IMR-90 (cell line): ENCODE data around the gene HOXC13. TPM values are rescaled to one million over a fixed set of nuclear protein-coding genes. Genes with fewer than 3 reads are reported as not detected.

Source experiments
- ATAC-seq: fragments of 200-7000 bp; cut with Tn5 transposase; 2 replicates; pipeline ENCODE4 v1.9.1; 2020; ENCODE audit warnings: low read depth, mild to moderate bottlenecking, moderate library complexity
- BruUV-seq: library from RNA; stranded (reverse); fragments of 400-500 nt; replicated peaks from 2 replicates; lab custom pipeline; 2021; lab: Mats Ljungman, UMichigan
- CTCF ChIA-PET: fragments of 300-600 bp; formaldehyde crosslinking; extraction: SDS; loops from one replicate; lab custom pipeline; 2021; ENCODE audit warnings: antibody characterized with exemption; lab: Yijun Ruan, JAX
- POLR2A ChIA-PET: fragments of 300-600 bp; sonication (Branson Sonifier 250); formaldehyde crosslinking; loops from one replicate; lab custom pipeline; 2022; ENCODE audit warnings: antibody characterized with exemption; ENCODE audit not compliant: unreplicated experiment; lab: Charles Lee
- DNase-seq: peaks from one replicate; pipeline ENCODE4 v3.0.0; 2013
- H2AFZ ChIP-seq: replicated peaks from 2 replicates; pipeline ENCODE3; 2013; ENCODE audit warnings: low read length, mild to moderate bottlenecking; ENCODE audit not compliant: poor library complexity
- H2AK5ac ChIP-seq: 2 replicates; pipeline ENCODE4 v1.6.1; 2013; ENCODE audit warnings: low read depth, low read length, inconsistent platforms
- H2AK9ac ChIP-seq: replicated peaks from 2 replicates; pipeline ENCODE3; 2013; ENCODE audit warnings: mild to moderate bottlenecking, low read depth, low read length, moderate library complexity; ENCODE audit not compliant: poor library complexity
- H2BK120ac ChIP-seq: 2 replicates; pipeline ENCODE4 v1.6.1; 2013; ENCODE audit warnings: low read depth, low read length, inconsistent platforms
- H2BK15ac ChIP-seq: 3 replicates; pipeline ENCODE4 v1.6.1; 2013; ENCODE audit warnings: low read depth, low read length, inconsistent platforms
- H2BK20ac ChIP-seq: 2 replicates; pipeline ENCODE4 v1.6.1; 2013; ENCODE audit warnings: low read depth, mild to moderate bottlenecking, inconsistent platforms, low read length, moderate library complexity
- H2BK5ac ChIP-seq: 2 replicates; pipeline ENCODE4 v1.6.1; 2013; ENCODE audit warnings: mild to moderate bottlenecking, low read depth, low read length, inconsistent platforms; ENCODE audit not compliant: poor library complexity, severe bottlenecking
- H3K14ac ChIP-seq: replicated peaks from 2 replicates; pipeline ENCODE4 v1.6.1; 2013; ENCODE audit warnings: low read depth, low read length, inconsistent platforms
- H3K18ac ChIP-seq: 2 replicates; pipeline ENCODE4 v1.6.1; 2013; ENCODE audit warnings: low read depth, low read length, control low read depth
- H3K23ac ChIP-seq: 2 replicates; pipeline ENCODE4 v1.6.1; 2013; ENCODE audit warnings: low read depth, low read length, inconsistent platforms
- H3K27ac ChIP-seq: 2 replicates; pipeline ENCODE4 v1.5.1; 2013; ENCODE audit warnings: mild to moderate bottlenecking, control low read depth, low read length; ENCODE audit not compliant: insufficient read depth
- H3K27me3 ChIP-seq: 2 replicates; pipeline ENCODE4 v1.6.1; 2013; ENCODE audit warnings: low read length; ENCODE audit not compliant: control insufficient read depth, insufficient read depth
- H3K36me3 ChIP-seq: 2 replicates; pipeline ENCODE4 v1.6.1; 2013; ENCODE audit warnings: low read length, mixed read lengths; ENCODE audit not compliant: control insufficient read depth, insufficient read depth
- H3K4ac ChIP-seq: 2 replicates; pipeline ENCODE4 v1.6.1; 2013; ENCODE audit warnings: low read depth, low read length, inconsistent platforms
- H3K4me1 ChIP-seq: 2 replicates; pipeline ENCODE4 v1.6.1; 2013; ENCODE audit warnings: low read length, mixed read lengths; ENCODE audit not compliant: control insufficient read depth, insufficient read depth
- H3K4me2 ChIP-seq: 2 replicates; pipeline ENCODE4 v1.6.1; 2013; ENCODE audit warnings: low read depth, mild to moderate bottlenecking, control low read depth, low read length, moderate library complexity
- H3K4me3 ChIP-seq: 2 replicates; pipeline ENCODE4 v1.5.1; 2013; ENCODE audit warnings: low read depth, mild to moderate bottlenecking, control low read depth, low read length, moderate library complexity; ENCODE audit not compliant: insufficient read depth
- H3K56ac ChIP-seq: 2 replicates; pipeline ENCODE4 v1.6.1; 2013; ENCODE audit warnings: low read length, inconsistent platforms; ENCODE audit not compliant: insufficient read depth; ENCODE audit errors: extremely low read depth
- H3K79me1 ChIP-seq, 2 experiments: 2 replicates each; pipeline ENCODE4 v1.6.1; 2013; ENCODE audit warnings: low read length in 2 of 2, inconsistent platforms in 1 of 2, low read depth in 1 of 2
- H3K9ac ChIP-seq: 2 replicates; pipeline ENCODE4 v1.6.1; 2013; ENCODE audit warnings: low read depth, low read length, control low read depth
- H3K9me1 ChIP-seq: 2 replicates; pipeline ENCODE4 v1.6.1; 2013; ENCODE audit warnings: low read length, inconsistent platforms; ENCODE audit not compliant: insufficient read depth
- H3K9me3 ChIP-seq: 2 replicates; pipeline ENCODE4 v1.6.1; 2013; ENCODE audit warnings: low read length; ENCODE audit not compliant: control insufficient read depth, insufficient read depth
- H4K20me1 ChIP-seq: 2 replicates; pipeline ENCODE4 v1.6.1; 2013; ENCODE audit warnings: low read length, inconsistent platforms; ENCODE audit not compliant: insufficient read depth
- H4K5ac ChIP-seq: 2 replicates; pipeline ENCODE4 v1.6.1; 2013; ENCODE audit warnings: mild to moderate bottlenecking, low read depth, low read length, control low read depth
- H4K8ac ChIP-seq, 2 experiments: 2 replicates each; pipeline ENCODE4 v1.6.1; 2013; ENCODE audit warnings: low read depth in 2 of 2, low read length in 2 of 2, control low read depth in 1 of 2, inconsistent platforms in 1 of 2
- H4K91ac ChIP-seq: 2 replicates; pipeline ENCODE4 v1.6.1; 2013; ENCODE audit warnings: low read depth, low read length, inconsistent platforms; ENCODE audit not compliant: insufficient read depth
- BHLHE40 ChIP-seq: fragments of 150-350 bp; IDR thresholded peaks from 2 replicates; pipeline ENCODE4 v1.6.1; 2016; ENCODE audit warnings: mild to moderate bottlenecking, low read depth, low read length
- CHD1 ChIP-seq: IDR thresholded peaks from 2 replicates; pipeline ENCODE4 v1.6.1; 2012; ENCODE audit warnings: low read depth, low read length, improper control_type of control experiment
- MAFK ChIP-seq: IDR thresholded peaks from 2 replicates; pipeline ENCODE4 v1.6.1; 2012; ENCODE audit warnings: low read depth, low read length, improper control_type of control experiment
- MAZ ChIP-seq: IDR thresholded peaks from 2 replicates; pipeline ENCODE4 v1.6.1; 2012; ENCODE audit warnings: low read depth, mild to moderate bottlenecking, low read length, improper control_type of control experiment, moderate library complexity, borderline replicate concordance
- USF2 ChIP-seq: fragments of 150-350 bp; IDR thresholded peaks from 2 replicates; pipeline ENCODE4 v1.6.1; 2017; ENCODE audit warnings: mild to moderate bottlenecking, antibody characterized with exemption, low read length, low read depth
- WGBS, 2 experiments: methylation state at CpG; one replicate each; pipeline versions ENCODE4 v1.1.5 to v1.1.7; 2013; ENCODE audit warnings: missing lambda C conversion rate in 2 of 2; ENCODE audit not compliant: insufficient read length in 1 of 2; ENCODE audit errors: extremely low coverage in 2 of 2; 5-methylcytosine and 5-hydroxymethylcytosine counted together
- dilution Hi-C: fragments of 300-500 bp; cut with HindIII; formaldehyde crosslinking; loops from one replicate; pipeline ENCODE4 v1.14.3; 2018; ENCODE audit warnings: low sequenced_read_pairs; ENCODE audit not compliant: unreplicated experiment
- in situ Hi-C: fragments of 300-500 bp; cut with MboI; formaldehyde crosslinking; loops from 3 replicates; pipeline ENCODE4 v1.14.3; 2019; ENCODE audit warnings: low sequenced_read_pairs, inconsistent platforms, mixed read lengths
- intact Hi-C: fragments of 100-400 bp; cut with micrococcal nuclease; formaldehyde crosslinking; loops from 2 replicates; pipeline ENCODE4 v1.10.0; 2022
- polyA plus RNA-seq, 3 experiments: library from polyadenylated mRNA; depleted of rRNA; stranded (reverse); fragments of >200 nt; gene quantifications; 2 replicates each; pipeline ENCODE4 v1.2.3, GENCODE V29; 2012; ENCODE audit warnings: low replicate concordance in 1 of 3
- total RNA-seq: library from RNA; depleted of rRNA; stranded (reverse); fragments of >200 nt; gene quantifications from 2 replicates; pipeline ENCODE4 v1.2.3, GENCODE V29; 2012
- TF ChIP-seq, protein P1 (sequence below): conservative IDR thresholded peaks from 2 replicates; pipeline ENCODE4 v1.5.1; 2012; ENCODE audit warnings: mild to moderate bottlenecking, low read depth, low read length, improper control_type of control experiment

The HOXC13 gene
- total and polyA plus RNA-seq, 2 of the 4 experiments (the other 2 are of a cell fraction): not detected

GRCh38 chr12:53952871-53953734, 14.5 kb downstream of the HOXC13 start:
- ChIA-PET CTCF (interaction anchor here (0.7 to 1.0 kb wide), 2 partner anchors 8 to 210 kb away, joined by 3 read pairs; no protein-coding TSS in a partner anchor), POLR2A (no interaction called here)
- no TSS peak for BruUV-seq
- no peak overlapping the region for H4K91ac ChIP-seq
- H3K27me3 ChIP-seq: peaks cover 96% of the 10 kb centered on the region
- H3K4me1 ChIP-seq: no peaks in the 10 kb centered on the region
- no peaks in the 10 kb centered on the region for H3K9me1 ChIP-seq
- dilution Hi-C loops (no loop called here), in situ Hi-C loops (no loop called here), intact Hi-C loops (no loop called here)
- no peaks in the 10 kb centered on the region for H3K36me3 ChIP-seq
- no peak overlapping the region for H2AK5ac ChIP-seq
- no peak overlapping the region for H2AK9ac ChIP-seq
- H3K4me2 ChIP-seq: no peak overlapping the region
- no peaks in the 10 kb centered on the region for H3K79me1 ChIP-seq
- no peaks in the 10 kb centered on the region for H4K20me1 ChIP-seq
- peak; percentile 40; the same call in 1 of the 2 replicates for ATAC-seq
- no peak for DNase-seq
- 6% methylated on average over 13 of the region's 38 CpGs; no CpG with 5 or more reads in 1 of the 2 experiments for WGBS, 2 experiments
- no peak overlapping the region for H3K18ac ChIP-seq
- H2BK5ac ChIP-seq: no peak overlapping the region
- H2AFZ ChIP-seq: no peak overlapping the region
- no peak overlapping the region for H2BK20ac ChIP-seq
- H3K14ac ChIP-seq: no peak overlapping the region
- H3K56ac ChIP-seq: no peak overlapping the region
- no peak overlapping the region for H2BK120ac ChIP-seq
- TF ChIP-seq BHLHE40: no peak
- TF ChIP-seq, protein P1, sequence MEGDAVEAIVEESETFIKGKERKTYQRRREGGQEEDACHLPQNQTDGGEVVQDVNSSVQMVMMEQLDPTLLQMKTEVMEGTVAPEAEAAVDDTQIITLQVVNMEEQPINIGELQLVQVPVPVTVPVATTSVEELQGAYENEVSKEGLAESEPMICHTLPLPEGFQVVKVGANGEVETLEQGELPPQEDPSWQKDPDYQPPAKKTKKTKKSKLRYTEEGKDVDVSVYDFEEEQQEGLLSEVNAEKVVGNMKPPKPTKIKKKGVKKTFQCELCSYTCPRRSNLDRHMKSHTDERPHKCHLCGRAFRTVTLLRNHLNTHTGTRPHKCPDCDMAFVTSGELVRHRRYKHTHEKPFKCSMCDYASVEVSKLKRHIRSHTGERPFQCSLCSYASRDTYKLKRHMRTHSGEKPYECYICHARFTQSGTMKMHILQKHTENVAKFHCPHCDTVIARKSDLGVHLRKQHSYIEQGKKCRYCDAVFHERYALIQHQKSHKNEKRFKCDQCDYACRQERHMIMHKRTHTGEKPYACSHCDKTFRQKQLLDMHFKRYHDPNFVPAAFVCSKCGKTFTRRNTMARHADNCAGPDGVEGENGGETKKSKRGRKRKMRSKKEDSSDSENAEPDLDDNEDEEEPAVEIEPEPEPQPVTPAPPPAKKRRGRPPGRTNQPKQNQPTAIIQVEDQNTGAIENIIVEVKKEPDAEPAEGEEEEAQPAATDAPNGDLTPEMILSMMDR: no peak
- TF ChIP-seq MAZ: no peak
- TF ChIP-seq MAFK: no peak
- no peak for TF ChIP-seq CHD1
- TF ChIP-seq USF2: no peak
- no peak overlapping the region for H4K8ac ChIP-seq
- H3K9me3 ChIP-seq: peaks cover 4% of the 10 kb centered on the region; the same call in 1 of the 2 replicates
- no peak overlapping the region for H3K9ac ChIP-seq
- no peak overlapping the region for H3K4ac ChIP-seq
- H2BK15ac ChIP-seq: no peak overlapping the region
- no peak overlapping the region for H4K5ac ChIP-seq
- no peak overlapping the region for H3K23ac ChIP-seq
- no peak overlapping the region for H3K4me3 ChIP-seq
- H3K27ac ChIP-seq: no peak overlapping the region
